ENCODE data around the gene TP53TG5.

GRCh38 chr20:45346291-45346718 is 31.8 kb downstream of the TP53TG5 start:
- TF ChIP-seq EZH2 (IDR thresholded peaks at IDR 0.05; ENCODE audit: low read length, unreplicated experiment) (no peak), CTCF (conservative IDR thresholded peaks at IDR 0.05; ENCODE audit: low read depth, low read length) (no peak)
